HG02840 (cell line): Measurements from ENCODE around the gene FOXA3.
A peak's percentile ranks its signal among the peaks of the same experiment; 100 is the strongest.

Experiments
- ATAC-seq: cut with Tn5 transposase; IDR thresholded peaks from one replicate; pipeline ENCODE4 v1.9.1; 2021; ENCODE audit warnings: mild to moderate bottlenecking, moderate library complexity, moderate number of reproducible peaks; ENCODE audit not compliant: unreplicated experiment, low FRiP score

FOXA3 gene

DNA sequence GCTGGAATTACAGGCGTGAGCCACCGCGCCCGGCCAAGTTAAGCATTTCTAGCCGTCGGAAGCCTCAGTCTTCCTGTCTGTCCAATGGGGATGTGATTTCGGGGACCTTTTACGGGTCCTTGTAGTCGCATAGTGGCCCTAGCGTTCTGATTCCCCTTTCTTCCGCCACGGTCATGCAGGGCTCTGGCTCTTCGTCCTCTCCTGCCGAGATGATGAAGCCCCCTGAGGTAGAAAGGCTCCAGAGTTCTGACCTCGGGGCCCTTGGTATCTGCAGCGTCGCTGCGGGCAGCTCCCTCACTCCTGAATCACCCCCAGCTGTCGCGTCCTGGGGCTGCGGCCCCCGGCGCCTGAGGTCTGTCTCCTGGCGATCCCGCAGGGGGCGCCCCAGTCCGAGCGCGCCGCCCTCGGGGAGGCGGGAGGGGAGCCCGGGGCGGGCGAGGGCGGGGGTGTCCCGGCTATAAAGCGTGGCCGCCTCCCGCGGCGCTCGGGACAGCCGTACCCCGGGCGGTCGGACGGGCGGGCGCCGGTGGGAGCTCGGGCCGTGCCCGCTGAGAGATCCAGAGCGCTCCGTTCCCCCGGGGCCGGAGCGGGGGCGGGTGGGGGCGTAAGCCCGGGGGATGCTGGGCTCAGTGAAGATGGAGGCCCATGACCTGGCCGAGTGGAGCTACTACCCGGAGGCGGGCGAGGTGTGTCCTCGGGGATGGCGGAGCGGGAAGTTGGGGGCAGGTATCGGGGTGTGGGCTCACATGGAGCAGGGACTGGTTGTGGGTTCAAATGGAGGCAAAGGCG is at the start of gene FOXA3:
Gene FOXA3, plus strand, starts transcription at position 487 of the 789 bp plus-strand sequence. Its CDS starts 131 bp downstream, at position 618.
- ATAC-seq: peak; percentile 30

- ATAC-seq: no peak
Observed at GRCh38 chr19:45814851-45815480, 49.2 kb upstream of the FOXA3 start, which contains the start of gene RSPH6A. TSS of gene RSPH6A (minus strand) at chr19:45815308. CDS start at chr19:45815176, 132 bp downstream.

DNA sequence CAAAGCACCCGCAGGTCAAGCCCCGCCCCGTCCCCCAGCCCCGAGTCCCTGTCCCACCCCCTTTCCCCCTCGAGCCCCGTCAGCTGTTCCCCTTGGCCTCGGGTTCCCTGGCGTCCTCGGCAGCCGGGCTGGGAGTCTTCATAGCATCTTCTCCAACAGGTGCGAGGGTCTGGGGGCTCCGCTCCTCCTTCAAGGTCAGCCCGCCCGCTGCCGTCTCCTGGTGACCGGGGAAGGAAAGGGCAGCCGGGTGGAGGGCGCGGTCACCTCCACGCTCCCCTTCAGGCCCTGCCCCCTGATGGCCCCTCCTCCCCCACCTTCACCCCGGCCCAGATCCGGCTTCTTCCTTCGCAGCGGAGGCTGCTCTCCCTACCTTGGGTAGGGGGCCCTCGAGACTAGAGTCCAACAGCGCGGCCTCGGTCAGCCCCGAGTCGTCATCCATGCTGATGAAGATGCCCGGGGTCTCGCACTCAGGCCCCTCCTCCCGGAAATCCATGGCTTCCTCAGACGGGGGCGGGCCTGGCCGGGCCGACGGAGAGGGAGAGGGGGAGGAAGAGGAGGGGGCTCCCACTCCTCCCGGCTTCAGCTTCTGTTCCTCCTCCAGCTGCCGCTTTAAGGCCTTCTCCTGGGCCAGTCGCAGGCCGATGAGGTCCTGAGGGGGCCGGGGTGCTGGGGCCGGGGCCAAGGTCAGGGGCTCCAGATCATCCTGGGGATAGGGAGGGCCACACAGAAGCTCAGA is 48.5 kb upstream of the FOXA3 start:
- ATAC-seq: no peak

DNA sequence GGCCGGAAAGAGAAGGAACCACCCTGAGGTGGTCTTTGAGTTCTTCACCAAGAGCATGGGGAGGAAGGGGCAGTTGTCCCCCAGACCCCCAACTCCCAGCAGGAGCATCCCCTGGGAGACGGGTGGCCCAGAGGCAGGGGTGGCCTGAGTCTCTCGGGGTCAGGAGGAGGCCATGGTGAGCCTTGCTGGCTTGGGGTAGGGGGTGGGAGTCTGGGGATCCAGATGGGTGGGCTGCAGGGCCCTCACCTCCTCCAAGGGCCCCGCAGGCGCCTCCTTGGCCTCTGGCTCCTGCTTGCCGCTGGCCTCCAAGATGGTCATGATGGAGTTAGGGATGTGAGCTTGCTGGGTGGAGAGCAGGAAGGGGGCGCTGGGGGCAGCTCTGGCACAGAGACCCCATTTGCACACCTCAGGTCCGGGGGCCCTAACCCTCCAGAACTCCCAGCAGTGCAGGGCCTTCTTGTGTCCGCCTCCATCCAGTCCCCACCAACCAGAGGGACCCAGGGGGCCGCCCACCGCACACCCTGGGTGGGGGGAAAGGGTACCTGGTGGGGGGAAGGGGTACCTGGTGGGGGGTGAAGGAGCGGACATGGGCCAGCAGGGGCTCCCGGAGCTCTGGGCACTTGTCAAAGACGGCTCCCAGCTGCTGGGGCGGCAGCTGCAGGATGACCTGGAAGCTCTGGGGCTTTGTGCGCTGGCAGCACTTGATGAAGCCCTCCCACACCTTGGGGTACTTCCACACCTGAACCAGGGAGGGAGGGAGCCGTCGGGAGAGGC is 47.7 kb upstream of the FOXA3 start:
- no peak for ATAC-seq

DNA sequence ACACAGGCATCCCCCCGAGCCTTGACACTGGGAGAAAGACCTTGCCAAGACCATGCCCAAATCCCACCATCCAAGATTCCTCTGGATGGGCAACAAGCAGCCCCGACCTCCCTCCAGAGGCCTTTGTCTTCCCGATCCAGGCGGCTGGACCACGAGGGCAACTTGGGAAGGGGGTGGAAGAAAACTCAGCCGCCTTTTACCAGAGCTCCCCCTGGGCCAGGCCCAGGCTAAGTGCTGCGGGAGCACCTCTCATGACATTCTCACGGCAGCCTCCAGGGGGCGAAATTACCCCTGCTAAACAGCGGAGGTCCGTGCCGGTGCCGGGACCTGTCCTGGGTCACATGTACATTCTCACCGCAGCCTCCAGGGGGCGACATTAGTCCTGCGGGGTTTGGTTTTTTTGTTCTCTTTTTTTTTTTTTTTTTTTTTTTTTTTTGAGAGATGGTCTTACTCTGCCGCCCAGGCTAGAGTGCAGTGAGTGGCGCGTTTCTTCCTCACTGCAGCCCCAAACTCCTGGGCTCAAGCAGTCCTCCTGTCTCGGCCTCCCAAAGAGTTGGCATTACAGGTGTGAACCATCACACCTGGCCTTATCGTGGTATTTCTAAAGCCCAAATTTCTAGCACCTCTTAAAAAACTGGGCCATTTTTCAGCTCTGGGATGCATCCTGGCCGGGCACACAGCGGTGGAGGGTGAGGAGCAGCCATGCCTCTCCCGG is 47.0 kb upstream of the FOXA3 start:
- ATAC-seq: peak; percentile 88

DNA sequence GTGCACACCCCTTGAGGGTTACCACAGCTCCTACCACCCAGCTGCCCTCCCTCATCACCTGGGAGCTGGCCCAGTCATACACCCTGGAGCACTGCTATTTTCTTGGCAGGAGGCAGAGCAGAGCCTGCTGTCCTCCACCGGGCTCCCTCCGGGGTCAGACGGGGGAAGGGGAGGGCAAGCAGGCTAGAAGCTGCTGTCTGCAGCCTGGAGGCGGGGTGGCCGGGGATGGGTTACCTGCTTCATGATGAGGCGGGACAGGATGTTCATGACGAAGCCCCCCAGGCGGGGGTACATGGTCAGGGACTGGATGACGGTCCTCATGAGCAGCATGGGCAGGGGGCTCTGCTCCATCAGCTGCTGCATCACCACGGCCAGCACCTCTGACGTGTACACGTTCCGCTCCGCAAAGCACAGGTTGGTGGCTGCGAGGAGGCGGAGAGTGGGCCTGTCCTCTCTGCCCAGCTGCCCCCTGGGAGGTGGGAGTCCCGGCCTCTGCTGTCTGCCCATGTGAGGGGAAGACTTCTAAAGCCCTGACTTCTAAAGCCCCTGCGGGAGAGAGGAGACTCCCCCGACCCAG is 46.3 kb upstream of the FOXA3 start:
- no peak for ATAC-seq

DNA sequence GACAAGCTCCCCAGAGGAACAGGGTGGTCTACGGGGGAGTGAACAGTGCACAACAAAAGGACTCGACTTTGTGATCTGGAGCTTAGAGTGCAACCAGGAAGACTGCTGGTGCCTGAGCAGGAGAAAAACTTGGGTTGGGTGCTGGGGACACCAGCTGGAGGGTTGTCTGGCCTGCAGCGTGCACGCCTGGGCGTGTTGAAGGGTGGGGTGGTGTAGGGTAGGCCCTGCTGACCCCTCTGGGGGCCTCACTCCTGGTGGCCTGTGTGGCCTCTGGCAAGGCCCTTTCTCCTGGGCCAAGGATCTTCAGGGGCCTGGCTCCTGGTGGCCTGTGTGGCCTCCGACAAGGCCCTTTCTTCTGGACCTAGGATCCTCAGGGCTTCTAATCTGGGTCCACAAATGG is 44.4 kb upstream of the FOXA3 start:
- ATAC-seq: no peak

DNA sequence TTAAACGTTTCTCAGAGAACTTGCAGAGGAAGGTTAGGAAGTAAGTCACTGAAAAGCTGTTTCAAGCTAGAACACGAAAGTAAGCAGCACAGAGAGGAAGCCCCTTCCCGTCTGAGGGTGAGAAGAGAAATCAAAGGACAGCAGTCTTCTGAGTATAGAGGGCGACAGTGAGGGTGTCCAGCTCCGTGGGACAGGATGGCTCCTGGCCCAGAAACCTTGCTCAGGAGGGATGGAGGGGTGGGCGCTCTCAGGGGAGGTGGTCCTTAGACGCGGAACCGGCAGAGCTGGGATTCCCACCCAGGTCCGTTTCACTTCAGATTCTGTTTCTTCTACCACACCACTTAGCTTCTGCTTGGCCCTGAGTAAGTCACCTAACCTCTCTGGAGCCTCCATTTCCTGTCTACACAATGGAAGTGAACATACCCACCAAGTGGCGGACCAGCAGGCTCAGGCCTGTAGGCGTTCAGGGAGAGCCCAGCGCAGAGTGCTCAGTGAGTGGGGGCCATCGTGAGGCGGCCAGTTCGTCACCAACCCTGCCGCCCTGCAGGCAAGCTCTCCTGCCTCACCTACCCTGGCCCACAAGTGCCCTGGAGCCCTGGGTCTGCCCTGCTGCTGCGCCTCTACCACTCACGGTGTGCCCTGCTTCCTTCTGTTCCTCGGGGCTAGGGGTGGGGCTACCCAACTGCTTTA is 43.6 kb upstream of the FOXA3 start:
- ATAC-seq: no peak

- no peak for ATAC-seq
Observed at GRCh38 chr19:45821103-45821521, 43.0 kb upstream of the FOXA3 start.

DNA sequence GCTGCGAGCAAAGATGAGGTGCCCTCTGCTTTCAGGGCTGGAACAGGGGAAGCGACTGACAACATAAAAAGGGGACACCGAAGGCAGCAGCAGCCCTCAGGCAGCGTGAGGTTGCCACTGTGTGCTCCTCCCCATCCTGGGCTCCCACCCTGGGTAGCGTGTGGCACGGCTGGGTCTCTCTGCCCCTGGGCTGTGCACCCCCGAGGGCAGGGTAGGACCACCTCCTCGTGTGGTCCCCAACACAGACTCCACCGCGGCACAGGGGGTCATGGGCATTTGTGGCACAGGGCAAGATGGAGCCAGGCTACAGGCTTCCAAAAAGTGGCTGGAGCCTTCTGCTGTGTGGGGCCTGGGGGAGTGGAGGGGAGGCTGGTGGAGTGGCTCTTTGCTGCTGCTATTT is 42.6 kb upstream of the FOXA3 start:
- no peak for ATAC-seq

DNA sequence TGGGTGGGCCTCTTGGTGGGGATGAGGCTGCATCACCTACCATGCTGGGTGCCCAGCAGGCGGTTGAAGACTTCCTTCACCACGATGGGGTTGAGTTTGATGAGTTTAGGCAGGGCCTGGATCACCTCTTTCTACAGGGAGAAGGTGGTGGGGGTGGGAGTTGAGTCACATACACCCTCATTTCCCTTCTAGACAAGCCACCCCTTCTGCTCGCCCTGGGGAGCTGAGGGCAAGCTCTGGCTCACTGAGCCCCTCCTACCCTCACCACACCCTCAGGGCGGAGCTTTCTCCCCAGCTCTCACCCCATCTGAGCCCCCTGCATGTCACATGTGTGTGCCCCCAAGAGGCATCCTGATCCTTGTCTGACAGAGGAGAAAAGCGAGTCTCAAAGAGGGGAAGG is 41.4 kb upstream of the FOXA3 start:
- no peak for ATAC-seq

GRCh38 chr19:45823182-45823581 is 40.9 kb upstream of the FOXA3 start:
- ATAC-seq: no peak

GRCh38 chr19:45824041-45824471 is 40.1 kb upstream of the FOXA3 start:
- ATAC-seq: no peak

DNA sequence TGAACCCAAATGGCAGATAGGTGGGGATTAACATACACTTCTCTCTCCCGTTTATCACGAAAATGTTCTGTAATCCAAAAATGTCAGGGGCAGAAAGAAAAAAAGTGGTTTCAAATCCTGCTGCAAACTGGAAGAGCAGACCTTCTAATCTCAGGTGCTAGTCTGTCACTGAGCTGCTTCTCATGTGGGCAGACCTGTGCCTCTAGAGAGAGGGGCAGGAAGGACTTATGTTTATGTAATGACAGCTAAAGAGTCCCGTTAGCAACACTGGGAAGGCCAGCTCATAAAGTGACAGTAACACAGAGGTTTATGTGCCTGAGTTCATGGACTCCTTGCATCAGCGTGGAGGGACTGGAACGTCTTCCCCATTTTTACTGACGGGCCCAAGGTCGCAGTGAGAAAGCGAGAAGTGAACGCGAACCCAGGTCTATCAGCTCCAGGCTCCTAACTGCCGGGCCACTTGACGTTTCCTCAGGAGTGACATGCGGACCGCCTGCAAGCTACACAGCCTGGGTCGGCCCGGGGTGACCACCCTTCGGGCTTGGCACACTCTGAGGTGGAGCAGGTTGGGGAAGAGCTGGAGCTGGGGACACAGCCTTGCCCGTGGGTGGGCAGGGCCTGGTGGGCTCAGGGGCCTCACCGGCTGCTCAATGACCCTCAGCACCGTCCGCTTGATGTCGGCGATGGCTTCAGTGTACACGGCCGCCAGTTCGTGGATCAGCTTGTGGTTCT is 39.4 kb upstream of the FOXA3 start:
- ATAC-seq: no peak

GRCh38 chr19:45825263-45825605 is 38.9 kb upstream of the FOXA3 start:
- ATAC-seq: no peak

DNA sequence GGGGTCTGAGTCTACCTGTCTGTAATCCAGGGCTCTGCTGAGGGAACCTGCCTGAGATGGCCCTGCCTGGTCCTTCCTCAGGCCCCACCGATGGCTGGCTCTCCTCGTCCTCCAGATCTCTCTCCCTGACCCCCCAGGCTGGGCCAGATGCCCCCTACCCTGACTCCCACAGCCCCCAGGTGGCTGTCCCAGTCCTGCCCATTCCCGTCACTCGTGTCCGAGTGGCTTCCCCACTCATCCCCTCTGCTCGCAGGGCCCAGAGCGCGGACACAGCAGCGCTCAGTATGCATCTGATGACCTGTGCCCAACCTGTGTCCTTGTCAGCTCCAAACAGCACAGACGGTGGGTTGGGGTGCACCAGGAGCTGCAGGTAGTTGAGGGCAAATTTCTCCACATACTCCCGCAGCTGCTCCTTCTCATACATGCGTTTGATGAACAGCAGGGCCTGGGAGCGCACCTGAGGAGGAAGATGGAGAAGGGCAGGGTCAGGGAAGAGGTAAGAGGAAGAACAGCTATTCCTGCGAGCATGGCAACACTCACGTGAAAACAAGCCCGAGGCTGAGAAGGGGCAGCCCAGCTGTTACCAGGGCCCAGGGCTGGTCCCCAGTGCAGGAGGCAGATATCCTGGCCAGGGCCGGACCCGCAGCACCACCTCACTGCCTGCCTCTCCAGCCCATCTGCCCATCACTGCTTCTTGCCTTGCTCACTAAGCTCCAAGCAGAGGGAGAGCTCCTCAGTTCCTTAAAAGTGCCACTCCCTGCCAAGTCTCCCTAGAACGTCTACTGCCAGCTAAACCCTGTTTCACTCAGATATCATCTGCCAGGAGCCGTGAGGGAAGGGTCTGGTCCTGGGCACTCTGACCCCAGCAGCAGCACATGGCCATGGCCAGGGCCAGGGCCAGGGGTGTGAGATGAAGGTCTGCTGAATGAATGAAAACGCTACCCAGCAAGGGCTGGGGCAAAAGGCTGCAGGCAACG is 37.9 kb upstream of the FOXA3 start:
- ATAC-seq: no peak

DNA sequence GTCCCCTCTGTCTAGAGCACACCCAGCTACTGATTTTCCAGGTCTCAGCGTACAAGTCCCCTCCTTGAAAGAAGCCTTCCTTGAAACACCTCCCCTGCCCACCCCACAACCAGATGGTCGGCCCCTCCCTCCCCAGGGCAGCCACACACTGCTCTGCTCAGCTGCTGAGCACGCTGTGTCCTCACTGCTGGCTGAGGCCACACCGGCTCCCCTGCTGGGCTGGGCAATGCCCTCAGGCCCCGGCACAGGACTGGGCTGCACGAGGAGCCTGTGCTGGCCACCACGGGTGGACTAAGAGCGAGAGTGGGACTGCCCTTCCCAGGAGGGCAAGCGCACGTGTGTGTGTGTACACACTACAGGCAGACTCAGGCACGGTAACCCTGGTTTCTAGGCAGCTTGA is 37.2 kb upstream of the FOXA3 start:
- no peak for ATAC-seq
